GM21515 (cell line): ENCODE data around the gene TNK2.
"Not testable (repeated sequence)": the region's sequence is repeated elsewhere in the genome, so short reads cannot be mapped to it uniquely, and the experiment has no call there.

Source experiments
- ATAC-seq: cut with Tn5 transposase; IDR thresholded peaks from one replicate; pipeline ENCODE4 v1.9.1; 2021; ENCODE audit not compliant: unreplicated experiment

Gene TNK2

DNA sequence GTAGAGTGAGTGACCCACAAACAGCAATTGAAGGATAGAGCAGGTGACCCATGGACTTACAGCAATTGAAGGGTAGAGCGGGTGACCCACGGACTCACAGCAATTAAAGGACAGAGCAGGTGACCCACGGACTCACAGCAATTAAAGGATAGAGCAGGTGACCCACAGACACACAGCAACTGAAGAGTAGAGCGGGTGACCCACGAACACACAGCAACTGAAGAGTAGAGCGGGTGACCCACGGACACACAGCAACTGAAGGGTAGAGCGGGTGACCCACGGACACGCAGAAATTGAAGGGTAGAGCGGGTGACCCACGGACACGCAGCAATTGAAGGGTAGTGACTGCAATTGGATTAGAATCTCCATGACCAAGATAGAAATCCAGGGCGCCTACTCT, 9.8 kb upstream of the TNK2 start:
- no peak for ATAC-seq

DNA sequence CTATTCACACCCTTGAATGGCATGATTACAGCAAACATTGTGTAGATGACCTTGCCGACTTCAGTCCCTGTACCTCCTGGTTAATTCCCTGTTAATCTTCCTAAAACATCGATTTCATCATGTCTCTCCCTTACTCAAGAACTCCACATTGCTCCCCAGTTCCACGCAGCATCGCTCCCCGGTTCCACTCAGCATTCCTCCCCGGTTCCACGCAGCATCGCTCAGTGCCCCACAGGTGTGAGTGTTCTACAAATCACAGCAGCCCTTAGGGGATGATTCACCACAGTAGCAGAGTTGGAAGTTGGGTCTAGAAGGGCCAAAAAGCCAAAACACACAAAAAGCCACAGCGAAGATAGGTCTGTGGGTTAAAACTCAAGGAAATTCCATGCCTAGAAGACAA, 8.6 kb upstream of the TNK2 start:
- no peak for ATAC-seq

DNA sequence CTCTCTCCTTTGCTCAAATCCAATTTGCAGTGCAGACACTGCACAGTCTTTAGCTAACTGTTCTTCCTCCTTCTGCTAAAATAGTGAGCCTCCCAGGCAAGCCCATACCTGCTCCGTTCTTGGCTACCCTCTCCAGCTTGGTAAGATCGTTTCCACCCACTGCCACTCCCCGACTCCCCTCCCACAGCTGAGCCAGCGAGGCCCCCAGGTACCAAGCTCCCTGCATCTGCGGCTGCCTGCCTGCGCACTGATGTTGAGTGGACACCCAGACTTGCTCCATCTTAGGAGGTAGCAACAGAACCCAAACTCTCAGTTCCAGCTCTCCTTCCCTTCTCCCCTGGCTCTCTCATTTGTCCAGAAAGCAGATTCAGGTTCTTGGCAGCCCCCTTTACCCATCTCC, 7.9 kb upstream of the TNK2 start:
- ATAC-seq, result no peak

DNA sequence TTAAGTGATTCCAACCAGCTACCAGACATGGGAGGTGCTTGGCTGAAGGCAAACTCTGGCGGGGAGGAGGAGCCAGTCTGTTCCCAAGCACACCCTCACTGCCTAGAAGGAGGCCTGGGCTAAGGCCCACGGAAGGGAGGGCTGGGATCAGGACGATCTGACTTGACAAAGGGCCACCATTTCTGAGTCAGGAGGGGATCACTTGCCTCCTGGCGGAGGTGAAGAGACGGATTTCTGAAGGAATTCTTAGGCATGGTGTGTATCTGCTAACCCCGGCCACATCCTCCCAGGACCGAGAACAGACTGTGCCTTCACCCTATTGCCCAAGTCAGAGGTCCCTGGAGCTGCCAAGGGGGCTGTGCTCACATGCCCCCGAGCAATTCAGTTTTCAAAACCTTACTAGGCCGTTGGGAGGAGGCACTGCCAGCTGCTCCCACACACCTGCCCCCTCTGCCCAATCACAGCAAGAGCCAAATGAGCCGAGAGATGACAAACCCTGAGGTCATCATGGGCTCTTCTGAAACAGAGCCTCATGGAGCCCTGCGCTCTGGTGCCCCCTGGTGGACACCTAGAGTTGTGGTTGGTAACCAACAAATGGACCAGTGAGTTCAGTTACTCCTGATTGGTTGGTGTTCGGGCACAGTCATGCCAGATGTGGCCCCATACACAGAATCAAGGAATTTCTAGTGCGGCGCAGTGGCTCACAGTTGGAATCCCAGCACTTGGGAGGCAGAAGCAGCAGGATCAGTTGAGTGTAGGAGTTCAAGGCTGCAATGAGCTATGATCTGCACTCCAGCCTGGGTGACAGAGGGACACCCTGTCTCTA, 6.5 kb upstream of the TNK2 start:
- ATAC-seq, result peak; percentile 69

GRCh38 chr3:195914146-195914545, 5.8 kb upstream of the TNK2 start:
- not testable (repeated sequence) for ATAC-seq

DNA sequence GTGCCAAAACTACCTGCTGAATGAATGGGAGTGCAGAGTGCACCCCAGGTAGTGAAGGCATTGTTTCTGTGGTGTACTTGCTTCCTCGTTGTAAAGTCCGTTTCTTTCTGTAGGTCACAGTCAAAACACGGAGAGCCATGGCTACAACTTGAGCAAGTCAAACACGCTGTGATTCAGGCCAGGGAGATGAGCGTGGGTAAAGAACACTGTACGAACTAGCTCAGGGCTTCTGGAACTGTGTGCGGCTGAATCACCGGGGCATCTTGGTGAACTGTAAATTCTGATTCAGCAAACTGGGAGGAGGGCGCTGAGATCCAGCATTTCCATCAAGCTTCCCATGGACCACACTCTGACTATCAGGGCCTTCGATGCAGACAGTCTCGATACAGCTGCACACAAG, 5.0 kb upstream of the TNK2 start:
- no peak for ATAC-seq

GRCh38 chr3:195911946-195912270, 3.6 kb upstream of the TNK2 start:
- no peak for ATAC-seq

- ATAC-seq, result no peak
Observed at GRCh38 chr3:195911041-195911945, 2.9 kb upstream of the TNK2 start.

DNA sequence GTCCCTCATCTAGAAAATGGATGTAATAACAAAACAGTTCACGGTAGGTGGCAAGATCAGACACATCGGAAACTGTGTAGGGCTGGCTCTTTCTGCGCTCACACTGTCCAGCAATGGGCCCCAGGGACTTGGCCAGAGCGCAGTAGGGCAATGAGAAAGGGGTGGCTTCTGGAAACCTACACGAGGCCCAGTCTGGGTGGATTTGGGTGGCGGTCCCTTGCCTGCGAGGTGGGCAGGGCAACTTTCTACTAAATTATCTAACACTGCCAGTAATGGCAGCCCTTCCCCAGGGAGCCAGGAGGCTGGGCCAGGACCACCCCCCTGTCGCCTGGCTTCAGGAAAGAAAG, 2.1 kb upstream of the TNK2 start:
- no peak for ATAC-seq

GRCh38 chr3:195909644-195910498, 1.5 kb upstream of the TNK2 start:
- ATAC-seq, result peak; percentile 35

DNA sequence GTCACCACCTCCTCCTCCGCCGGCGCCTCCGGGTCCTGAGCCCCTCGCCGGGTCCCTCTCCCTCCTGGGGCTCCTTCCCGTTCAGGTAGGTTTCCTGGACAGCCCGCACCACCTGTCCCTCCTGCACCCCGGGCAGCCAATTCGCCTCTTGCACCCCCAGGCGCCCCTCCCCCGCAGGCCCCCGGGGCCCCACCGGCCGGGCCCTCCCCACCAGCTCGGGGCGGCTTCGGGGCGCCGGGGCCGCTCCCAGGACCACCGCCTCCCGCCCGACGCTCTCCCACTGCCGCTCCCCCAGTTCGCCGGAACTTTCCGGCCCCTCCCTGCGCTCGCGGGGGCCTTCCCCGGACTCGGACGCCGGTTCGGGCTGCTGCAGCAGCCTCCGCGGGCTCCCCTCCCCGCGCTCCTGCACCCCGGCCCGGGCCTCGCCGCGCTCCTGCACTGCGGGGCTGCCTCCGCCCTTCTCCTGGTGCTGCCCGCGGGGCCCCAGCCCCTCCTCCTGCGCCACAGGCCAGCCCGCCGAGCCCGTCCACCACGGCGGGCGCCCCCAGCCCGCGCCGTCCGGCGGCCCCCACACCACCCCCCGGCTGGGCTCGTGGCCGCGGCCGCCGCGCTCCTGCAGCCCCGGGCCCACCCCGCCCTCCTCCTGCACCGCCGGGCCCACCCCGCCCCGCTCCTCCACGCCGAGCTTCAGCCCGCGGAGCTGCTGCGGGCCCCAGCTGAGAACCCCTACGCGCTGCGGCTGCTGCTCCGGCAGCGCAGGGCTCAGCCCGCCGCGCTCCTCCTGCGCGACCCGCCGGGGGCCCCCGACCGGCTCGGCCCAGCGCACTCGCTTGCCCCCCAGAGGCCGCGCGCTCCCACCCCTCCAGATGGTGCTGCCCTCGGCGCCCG, 587 bp upstream of the TNK2 start:
- ATAC-seq, result peak; percentile 28

DNA sequence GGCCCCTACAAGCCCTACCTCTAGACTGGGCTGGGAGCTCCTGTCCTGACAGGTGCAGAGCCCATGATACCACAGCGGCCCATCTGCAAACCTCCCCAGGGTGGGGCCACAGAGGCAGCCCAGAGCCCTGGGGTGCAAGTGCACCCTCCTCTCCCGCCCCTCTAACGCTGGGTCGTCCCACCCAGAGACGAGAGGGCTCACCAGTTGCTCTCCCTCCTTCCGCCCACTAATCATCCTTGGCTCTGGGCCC, 742 bp downstream of the TNK2 start:
- ATAC-seq, result peak; percentile 32

DNA sequence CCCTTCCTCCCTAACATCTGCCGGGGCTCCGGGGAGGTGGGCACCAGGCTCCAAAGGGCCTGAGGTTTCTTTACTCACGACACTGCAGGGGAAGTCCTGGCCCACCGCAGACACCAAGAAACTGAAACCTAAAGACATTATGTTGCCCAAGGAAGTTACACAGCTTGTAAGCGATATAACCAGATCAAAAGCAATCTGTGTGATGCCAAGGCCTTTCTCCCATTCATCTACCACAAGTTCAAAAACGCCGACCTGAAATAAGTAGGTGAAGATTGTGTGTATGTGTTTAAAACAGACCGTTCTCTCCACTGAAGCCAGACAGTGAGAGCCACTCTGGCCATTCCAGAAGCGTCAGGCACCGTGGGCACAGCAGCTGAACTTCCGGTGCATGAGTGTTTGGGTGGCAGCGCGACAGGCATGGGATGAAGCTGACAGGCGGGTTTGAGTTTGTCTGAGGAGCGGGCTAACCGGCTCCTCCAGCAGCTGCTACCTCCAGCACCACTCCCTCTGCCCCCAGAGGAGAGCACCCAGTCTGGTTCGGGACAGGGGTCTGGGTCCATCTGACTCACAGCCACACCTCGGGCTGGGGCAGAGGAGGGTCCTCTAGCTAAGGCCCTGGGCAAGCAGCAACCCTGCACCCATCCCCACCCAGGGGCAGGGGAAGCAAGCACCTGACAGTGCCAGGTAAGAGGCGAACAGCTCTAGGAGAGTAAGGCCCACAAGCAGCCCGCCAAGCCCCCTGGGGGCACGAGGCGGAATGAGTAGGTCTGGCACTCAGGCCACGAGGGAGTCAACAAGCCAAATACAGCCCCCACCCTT, 1.3 kb downstream of the TNK2 start:
- no peak for ATAC-seq

GRCh38 chr3:195905970-195906864, 2.1 kb downstream of the TNK2 start:
- ATAC-seq, result no peak

- ATAC-seq, result no peak
Observed at GRCh38 chr3:195904368-195904767, 4.0 kb downstream of the TNK2 start.

DNA sequence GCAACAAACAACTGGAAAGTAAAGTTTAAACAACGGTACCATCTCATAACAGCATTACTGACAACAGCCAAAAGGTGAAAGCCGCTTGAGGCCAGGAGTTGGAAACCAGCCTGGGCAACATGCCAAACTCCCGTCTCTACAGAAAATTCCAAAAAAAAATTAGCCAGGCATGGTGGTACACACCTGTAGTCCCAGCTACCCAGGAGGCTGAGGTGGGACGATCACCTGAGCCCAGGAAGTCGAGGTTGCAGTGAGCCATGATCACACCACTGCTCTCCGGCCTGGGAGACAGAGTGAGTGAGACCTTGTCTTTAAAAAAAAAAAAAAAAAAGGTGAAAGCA, 4.4 kb downstream of the TNK2 start:
- ATAC-seq, result no peak

- not testable (repeated sequence) for ATAC-seq
Observed at GRCh38 chr3:195902634-195903033, 5.7 kb downstream of the TNK2 start.

- ATAC-seq, result not testable (repeated sequence)
Observed at GRCh38 chr3:195901836-195902585, 6.3 kb downstream of the TNK2 start.
